Activated CD4-positive, alpha-beta T cell treated with anti-CD3 and anti-CD28 coated beads, Interleukin-2, amount 50 U/mL, for 1 hour (primary cell): ENCODE results near the gene BTG2.

Experiments
- DNase-seq: peaks from one replicate; pipeline ENCODE4 v3.0.0-alpha.2; 2020

Gene BTG2

DNA sequence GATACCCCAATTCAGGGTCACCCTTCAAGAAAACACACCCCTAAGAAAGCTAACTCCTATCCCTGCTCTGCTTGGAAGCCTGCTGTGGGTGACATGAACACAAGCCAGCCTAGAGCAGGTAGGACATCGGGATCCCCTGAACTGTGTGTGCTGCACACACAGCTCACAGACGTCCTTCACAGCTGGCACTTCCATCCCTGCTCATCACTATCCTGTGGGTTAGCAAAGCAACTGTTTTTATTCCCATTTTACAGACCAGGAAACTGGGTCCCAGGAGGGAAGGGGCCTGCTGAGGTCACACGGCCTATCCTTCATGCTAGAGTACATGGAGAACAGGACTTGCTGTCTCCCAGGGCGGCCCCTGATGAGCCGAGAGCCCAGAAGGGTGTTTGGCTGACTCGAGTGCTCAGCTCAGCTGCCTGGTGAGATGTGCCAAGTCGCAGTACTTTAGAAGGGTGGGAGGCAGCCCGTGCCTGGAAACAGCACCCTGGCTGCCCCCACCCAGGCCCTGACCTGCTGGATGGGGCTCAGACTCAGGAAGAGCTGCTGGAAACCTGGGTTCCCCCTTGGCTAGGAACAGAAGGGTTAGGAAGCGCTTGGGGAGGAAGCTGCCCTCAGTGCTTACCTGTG, 28.3 kb upstream of the BTG2 start:
- no peak for DNase-seq

GRCh38 chr1:203278082-203278884, 27.0 kb upstream of the BTG2 start:
- no peak for DNase-seq

DNA sequence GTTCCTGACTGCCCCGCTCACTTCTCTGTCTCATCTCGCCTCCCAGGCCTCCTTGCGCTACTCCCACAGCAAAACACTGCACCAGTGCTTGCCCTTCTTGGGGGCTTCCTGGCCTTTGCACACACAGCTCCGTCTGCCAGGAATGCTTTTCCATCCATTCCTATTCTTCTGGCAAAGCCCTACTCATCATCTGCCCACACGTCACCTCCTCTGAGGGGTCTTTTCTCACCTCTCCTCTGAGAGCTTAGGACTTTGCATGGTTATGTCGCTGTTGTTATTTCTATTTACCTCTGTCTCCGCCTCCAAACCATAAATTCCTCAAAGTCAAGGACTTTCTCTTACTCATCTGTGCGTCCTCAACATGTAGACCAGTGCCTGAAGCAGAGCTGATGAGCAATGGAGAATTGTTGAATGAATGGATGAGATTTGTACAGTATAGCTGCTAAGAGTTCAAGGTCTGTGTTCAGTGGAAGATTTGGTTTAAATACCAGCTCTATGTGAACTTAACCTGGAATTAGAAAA, 26.4 kb upstream of the BTG2 start:
- no peak for DNase-seq

DNA sequence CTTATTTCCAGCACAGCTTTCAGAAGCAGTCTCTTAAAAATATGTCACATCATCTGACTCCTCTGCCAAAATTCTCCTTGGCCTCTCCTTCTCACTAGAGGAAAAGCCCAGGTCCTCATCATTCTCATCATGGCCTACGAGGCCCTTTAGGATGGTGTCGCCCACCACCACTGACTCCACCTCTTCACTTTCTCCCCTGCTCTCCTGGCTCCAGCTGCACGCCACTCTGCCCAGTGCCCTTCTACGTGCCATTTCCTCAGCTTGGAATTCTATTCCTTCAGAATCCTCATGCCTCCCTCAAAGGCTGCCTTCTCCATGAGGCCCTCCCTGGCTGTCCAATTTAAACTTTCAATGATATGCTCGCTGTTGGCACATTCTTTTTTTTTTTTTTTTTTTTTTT, 25.3 kb upstream of the BTG2 start:
- DNase-seq = no peak

GRCh38 chr1:203281033-203281432, 24.3 kb upstream of the BTG2 start:
- no peak for DNase-seq

GRCh38 chr1:203281851-203282661, 23.3 kb upstream of the BTG2 start:
- DNase-seq = no peak

DNA sequence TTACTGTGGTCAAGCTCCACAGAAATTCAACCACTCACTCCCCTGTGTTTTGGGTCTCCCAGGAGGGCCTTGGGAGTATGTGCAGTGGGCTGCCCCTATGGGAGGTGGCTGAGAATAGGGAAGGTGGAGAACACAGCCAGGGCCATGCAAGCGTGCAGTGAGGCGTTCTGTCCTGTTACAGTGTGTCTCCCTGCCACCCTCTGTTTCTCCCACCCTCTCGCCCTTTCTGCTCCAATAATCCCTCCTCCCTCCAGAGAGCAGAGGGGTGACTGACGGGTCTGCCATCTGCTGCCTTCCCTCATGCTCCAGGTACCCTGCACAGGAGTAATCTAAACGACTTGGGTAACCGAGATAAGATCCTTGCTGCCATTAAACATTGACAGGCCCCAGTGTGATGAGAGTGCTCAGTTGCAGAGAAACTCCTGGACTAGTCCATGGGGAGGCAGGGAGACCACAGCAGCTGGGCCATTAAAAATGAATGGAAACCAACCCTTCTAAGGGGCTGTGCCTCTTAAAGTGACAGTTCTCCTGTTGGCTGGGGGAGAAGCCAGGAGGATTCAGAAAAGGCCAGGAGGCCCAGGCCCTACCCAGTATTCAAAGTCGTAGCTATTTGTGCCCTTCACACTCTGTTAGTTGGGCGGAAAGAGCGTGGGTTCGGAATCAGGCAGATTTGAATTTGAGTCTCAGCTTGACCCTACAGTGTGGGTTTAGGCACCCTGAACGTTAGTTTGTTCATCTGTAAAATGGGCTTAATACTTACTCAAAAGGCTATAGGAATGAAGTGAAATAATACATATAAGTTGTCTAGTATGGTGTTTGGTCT, 22.4 kb upstream of the BTG2 start:
- no peak for DNase-seq

GRCh38 chr1:203283597-203283996, 21.7 kb upstream of the BTG2 start:
- no peak for DNase-seq

GRCh38 chr1:203284411-203285123, 20.8 kb upstream of the BTG2 start:
- no peak for DNase-seq

- DNase-seq = no peak
Measured at GRCh38 chr1:203286161-203286984, 18.9 kb upstream of the BTG2 start.

- peak; percentile 73 for DNase-seq
Measured at GRCh38 chr1:203287109-203287893, 18.0 kb upstream of the BTG2 start.

GRCh38 chr1:203287898-203288297, 17.4 kb upstream of the BTG2 start:
- DNase-seq = no peak

DNA sequence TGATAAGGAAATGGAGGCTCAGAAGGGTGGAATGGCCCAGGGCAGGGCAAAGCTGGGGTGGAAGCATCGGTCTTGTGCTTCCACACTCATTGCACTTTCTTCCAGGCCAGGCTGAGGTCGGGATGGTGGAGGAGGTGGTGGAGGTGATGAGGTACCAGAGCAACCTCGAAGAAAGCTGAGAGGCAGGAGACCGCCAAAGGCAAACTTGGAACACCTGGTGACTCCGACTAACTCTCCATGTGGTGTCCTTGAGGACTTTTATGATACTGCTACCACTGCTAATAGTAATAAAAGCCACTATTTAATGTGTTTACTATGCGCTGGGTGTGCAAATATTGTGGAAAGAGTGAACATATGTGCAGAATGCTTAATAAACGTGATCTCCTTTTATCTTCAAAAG, 16.9 kb upstream of the BTG2 start:
- no peak for DNase-seq

DNA sequence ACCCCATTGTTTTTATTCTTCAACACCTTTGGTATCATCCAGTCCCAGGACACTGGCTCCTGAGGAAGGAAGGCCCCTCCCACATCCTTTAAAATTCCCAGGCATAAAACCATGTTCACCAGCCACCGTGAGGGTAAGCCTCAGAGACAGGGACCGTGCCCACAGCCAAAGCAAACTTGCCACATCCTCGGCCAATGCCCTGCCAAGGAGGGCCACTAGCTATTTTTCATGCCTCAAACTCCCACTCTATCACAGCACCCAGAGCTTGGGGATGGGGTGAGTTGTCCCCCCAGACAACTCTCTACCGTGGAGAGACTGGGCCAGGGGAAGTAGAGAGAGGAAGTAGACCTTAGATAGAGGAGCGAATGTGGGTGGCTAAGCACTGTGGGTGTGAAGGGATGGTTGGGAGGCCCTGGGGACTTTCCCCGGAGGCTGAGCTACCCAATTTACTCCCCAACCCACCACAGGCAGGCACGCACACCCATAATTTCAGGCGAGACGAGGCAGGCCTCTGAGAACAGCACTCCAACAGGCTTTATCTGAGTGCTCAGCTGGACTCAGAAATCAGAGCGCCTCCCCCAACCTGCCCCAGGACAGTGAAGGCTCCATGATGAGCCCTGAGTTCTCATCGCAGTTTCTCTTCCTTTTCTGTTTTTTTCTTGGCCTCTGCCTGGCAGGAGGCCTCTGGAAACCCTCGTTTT, 15.9 kb upstream of the BTG2 start:
- DNase-seq = peak; percentile 86

DNA sequence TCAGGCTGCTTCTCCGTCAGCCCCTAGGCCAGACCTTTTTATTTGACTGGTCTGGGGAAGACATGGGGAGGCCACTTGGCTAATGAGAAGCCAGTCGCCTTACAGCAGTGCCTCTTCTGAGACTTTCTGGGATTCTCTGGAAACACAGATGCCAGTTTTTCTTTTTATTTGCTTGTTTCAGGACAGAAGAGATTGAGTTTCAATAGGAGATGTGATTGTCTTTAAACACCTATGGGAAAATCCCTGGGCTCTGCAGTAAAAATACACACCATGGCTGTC, 15.4 kb upstream of the BTG2 start:
- DNase-seq = no peak

GRCh38 chr1:203290261-203291089, 14.8 kb upstream of the BTG2 start:
- peak; percentile 99 for DNase-seq

DNA sequence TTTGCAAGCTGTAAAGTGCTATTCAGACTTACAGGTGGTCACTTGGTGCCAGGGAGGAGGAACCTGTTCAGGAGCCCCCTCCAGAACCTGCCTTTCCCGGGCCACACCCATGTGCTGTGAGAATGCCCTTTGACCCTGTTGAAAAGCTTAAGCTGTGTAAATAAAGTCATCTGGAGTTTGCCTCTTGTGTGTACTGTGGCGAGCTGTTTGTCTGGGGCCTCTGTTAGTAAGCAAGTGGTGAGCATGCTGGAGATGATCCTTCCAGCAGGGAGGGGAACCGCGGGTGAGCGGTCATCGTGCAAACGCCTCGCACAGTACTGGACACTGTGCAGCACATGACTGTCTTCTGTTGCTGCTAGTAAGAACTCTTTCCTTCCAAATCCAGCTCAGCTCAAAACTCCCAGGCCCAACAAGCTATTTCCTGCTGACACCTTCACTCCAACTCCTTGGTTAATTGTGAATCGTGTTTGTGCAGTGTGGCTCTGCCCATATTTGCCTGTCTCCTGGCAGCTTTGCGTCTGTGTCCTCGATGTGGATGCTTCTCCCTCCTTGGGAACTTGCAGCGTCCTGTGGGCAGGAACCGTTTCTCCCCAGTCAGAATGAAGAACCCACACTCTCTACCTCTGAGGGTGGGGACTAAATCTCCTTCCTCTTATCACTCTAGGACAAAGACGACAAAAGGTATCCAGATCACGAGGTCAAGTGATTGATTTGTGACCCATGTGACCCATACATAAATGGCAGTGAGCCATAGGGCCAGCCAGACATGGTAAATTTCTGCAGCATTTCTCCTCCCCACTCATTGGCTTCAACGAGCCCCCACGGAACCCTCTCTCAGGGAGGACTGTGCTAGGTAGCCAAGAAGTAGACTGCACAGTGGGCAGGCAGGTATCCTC, 13.9 kb upstream of the BTG2 start:
- DNase-seq = no peak

GRCh38 chr1:203295796-203296195, 9.5 kb upstream of the BTG2 start:
- no peak for DNase-seq
